ENCODE results near the gene BMP6.

BMP6 gene

DNA sequence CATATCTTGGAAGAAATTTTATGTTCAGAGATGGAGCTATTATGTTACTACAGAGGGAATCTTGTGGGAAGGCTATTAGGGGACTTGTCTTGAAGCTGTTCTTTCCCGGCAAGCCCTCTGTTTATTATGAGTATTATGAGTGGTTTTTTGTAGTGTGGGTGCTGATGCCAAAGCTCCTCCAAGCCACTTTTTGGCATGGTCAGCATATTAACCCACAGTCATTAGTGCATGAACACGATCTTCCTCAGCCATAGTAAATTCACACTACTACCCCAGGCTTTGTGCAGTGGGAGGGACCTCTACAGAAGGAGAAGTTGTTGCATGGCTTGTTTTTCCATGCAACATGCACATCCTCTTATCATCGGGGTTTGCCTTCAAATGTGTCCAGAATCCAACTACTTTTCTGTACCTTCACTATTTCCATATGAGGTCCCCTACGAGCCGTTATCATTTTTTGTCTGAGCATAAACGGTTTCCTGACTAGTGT lies 6.5 kb upstream of the BMP6 start:
- no peak for DNase-seq (ENCODE audit: low read depth)

GRCh38 chr6:7720346-7720745 lies 5.6 kb upstream of the BMP6 start:
- no peak for DNase-seq (ENCODE audit: low read depth)

- DNase-seq (ENCODE audit: low read depth): peak; percentile 54
Measured at GRCh38 chr6:7721649-7722048, 4.2 kb upstream of the BMP6 start.

GRCh38 chr6:7723041-7723447 lies 2.9 kb upstream of the BMP6 start:
- peak; percentile 82 for DNase-seq (ENCODE audit: low read depth)

DNA sequence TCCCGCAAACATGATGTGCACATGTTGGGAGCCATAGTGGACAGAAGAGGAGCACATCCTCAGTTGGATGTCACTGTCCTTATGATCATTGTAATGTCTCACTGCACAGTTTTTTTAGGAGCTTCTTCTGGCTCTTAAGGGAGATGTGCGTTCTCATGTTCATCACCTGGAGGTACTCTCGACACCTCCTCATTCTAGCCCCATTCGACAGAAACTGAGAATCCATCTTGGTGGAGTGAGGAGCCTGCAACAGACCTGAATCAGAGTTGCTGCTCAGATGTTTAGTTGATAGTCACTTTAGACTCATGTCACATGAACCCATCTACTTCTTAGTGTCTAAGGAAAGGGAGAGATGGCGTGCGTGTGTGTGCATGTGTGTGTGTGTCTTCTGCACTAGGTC lies 2.3 kb upstream of the BMP6 start:
- no peak for DNase-seq (ENCODE audit: low read depth)

DNA sequence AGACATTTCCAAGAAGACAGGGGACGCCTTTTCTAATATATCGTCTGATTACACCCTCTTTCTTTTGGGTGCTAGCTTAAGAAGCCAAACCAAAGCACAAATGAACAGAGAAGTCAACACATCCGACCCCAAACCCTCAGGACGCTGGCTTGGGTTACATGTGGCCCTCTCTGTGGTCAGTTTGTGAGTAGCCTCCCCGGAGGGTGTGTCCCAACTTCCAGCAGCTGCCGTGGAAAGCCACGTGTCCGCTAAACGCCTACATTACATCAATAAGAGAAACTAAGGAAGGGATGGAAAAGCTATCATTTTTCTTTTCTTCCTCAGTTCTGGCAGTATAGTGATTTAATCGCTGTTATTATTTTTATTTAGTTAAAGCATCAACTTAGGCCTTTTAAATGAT lies 487 bp upstream of the BMP6 start:
- no peak for DNase-seq (ENCODE audit: low read depth)

- DNase-seq (ENCODE audit: low read depth): no peak
Measured at GRCh38 chr6:7726416-7727085, 652 bp downstream of the BMP6 start.

DNA sequence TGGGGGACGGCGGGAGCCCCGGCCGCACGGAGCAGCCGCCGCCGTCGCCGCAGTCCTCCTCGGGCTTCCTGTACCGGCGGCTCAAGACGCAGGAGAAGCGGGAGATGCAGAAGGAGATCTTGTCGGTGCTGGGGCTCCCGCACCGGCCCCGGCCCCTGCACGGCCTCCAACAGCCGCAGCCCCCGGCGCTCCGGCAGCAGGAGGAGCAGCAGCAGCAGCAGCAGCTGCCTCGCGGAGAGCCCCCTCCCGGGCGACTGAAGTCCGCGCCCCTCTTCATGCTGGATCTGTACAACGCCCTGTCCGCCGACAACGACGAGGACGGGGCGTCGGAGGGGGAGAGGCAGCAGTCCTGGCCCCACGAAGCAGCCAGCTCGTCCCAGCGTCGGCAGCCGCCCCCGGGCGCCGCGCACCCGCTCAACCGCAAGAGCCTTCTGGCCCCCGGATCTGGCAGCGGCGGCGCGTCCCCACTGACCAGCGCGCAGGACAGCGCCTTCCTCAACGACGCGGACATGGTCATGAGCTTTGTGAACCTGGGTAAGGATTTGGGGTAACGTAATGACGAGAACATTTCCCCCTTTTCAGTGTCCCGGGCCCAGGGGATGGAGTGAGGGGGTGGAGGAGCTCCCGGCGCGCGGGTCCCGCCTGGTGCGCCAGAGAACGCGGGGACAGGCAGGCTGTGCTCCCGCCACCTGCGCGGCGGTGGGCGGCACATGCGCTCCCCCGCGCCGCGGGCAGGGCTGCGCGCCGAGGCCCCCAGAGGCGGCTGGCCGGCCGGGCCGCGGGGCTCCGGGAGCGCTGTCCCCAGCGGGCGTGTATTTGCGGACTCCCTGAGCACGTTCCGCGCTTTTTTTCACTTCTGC lies 1.4 kb downstream of the BMP6 start:
- DNase-seq (ENCODE audit: low read depth): peak; percentile 23

DNA sequence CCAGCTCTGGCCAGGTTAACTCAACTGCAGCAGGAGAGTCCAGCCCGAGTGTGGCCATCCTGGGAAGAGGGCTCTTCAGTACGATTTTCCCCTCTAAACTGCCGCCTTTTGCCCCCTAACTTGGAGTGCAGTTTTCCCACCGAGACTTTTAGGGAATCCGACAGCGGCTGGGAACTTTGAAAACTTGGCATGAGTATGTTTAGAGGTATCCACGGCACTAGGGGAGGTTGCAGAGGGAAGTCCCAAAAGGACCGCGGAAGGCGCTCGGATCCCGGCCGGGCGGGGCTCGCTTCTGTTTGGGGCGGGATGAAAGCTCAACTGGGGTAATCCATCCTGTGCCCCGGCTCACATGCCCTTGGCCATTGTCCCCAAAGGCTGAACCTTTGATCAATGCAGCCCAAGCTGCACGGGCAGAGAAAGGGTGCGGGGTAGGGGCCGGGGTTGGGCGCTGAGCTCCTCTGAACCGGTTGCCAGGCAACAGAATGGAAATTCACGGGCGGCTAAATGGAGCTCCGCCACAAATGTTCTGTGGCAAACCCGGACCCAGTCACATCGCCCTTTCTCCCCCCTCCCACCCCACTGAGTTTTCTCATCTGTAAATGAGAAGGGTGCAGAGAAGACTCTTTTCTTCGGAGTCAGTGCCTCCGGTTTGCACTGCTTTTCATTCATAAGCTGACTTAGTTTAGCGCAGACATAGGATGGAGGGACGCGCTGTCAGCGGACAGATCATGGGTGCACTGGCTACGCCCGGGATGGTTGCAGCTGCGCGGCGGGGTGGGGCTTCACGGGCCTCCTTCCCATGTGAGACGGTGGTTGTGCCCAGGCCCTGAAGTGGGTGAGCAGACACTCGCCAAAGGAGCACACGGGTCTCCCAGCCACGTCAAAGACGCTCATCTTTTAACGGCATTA lies 2.3 kb downstream of the BMP6 start:
- DNase-seq (ENCODE audit: low read depth): peak; percentile 50

- DNase-seq (ENCODE audit: low read depth): no peak
Measured at GRCh38 chr6:7728855-7729590, 3.1 kb downstream of the BMP6 start.

- DNase-seq (ENCODE audit: low read depth): peak; percentile 62
Measured at GRCh38 chr6:7730001-7730783, 4.3 kb downstream of the BMP6 start.

GRCh38 chr6:7730784-7731227 lies 4.9 kb downstream of the BMP6 start:
- peak; percentile 96 for DNase-seq (ENCODE audit: low read depth)

GRCh38 chr6:7731294-7731693 lies 5.4 kb downstream of the BMP6 start:
- DNase-seq (ENCODE audit: low read depth): no peak

GRCh38 chr6:7732228-7732627 lies 6.3 kb downstream of the BMP6 start:
- no peak for DNase-seq (ENCODE audit: low read depth)

GRCh38 chr6:7734707-7735383 lies 8.9 kb downstream of the BMP6 start:
- no peak for DNase-seq (ENCODE audit: low read depth)

DNA sequence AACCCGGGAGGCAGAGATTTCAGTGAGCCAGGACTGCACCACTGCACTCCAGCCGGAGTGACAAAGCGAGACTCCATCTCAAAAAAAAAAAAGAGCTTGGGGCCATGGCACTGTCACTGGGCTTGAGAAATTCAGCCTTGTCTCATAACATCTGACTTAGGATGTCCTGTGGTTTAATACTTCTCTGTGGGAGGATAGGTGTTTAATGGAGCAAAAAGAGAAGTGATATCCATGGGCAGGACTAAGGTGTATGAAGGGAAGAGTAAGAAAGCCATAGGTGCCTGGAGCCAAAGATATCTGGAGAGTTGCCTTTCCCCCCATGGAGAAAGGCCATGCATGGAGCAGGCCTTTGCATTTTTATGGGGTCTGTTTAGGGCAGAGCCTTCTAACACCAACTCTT lies 11.2 kb downstream of the BMP6 start:
- DNase-seq (ENCODE audit: low read depth): no peak

GRCh38 chr6:7737867-7738266 lies 12.0 kb downstream of the BMP6 start:
- no peak for DNase-seq (ENCODE audit: low read depth)

GRCh38 chr6:7742223-7742785 lies 16.4 kb downstream of the BMP6 start:
- DNase-seq (ENCODE audit: low read depth): no peak

DNA sequence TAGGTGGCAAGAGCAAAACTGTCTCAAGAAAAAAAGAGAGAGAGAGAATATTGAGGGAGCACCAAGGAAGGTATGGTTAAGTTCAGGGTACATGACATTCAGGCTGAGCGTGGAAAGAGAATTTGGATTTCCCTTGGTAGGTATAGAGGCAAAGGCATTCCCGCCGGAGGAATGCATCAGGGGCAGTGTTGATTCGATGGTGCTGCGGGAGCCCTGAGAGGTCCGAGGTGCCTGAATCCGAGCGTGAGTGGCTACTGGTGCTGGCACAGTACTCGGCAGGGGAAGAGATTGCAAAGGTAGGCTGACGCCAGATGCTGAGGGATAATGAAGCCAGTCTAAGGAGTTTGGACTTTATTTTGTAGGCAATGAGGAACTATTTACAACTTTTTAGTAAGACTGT lies 20.0 kb downstream of the BMP6 start:
- no peak for DNase-seq (ENCODE audit: low read depth)

GRCh38 chr6:7747016-7747415 lies 21.1 kb downstream of the BMP6 start:
- DNase-seq (ENCODE audit: low read depth): no peak

Data from iris pigment epithelial cell (primary cell).